GM21423 (cell line): ENCODE data around the gene KRT76.

ENCODE experiments used
- ATAC-seq: cut with Tn5 transposase; IDR thresholded peaks from one replicate; pipeline ENCODE4 v1.9.1; 2021; ENCODE audit warnings: mild to moderate bottlenecking, moderate library complexity; ENCODE audit not compliant: unreplicated experiment

The KRT76 gene

DNA sequence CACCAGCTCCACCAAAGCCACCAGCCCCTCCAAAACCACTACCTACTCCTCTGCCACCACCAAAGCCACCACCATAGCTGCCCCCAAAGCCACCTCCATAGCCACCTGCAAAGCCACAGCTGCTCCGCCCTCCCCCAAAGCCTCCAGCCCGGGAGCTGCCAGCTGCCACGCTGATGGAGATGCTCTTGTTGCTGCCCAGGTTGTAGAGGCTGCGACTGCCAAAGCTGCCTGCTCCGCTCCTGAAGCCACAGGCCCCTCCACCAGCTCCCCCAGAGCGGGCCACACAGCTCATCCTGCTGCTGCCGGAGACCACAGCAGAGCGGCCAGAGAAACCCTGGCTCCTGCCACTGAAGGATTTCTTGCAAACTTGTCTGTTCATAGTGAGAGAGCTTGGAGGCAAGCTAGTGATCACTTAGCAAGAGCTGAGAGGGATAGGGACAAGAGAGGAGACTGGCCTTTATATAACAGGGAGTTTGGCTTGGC is at the start of gene KRT76:
KRT76 (minus strand) TSS at position 433 of the 483 bp plus-strand sequence; CDS start at position 379, 54 bp downstream.
- no peak for ATAC-seq

- ATAC-seq: no peak
These were observed 48.8 kb upstream of the KRT76 start for GRCh38 chr12:52825961-52826360.

GRCh38 chr12:52824741-52825410 is 47.7 kb upstream of the KRT76 start:
- no peak for ATAC-seq

- no peak for ATAC-seq
These were observed 46.8 kb upstream of the KRT76 start for GRCh38 chr12:52823761-52824450.

- ATAC-seq: no peak
These were observed 45.8 kb upstream of the KRT76 start for GRCh38 chr12:52822771-52823510.

- no peak for ATAC-seq
These were observed 44.9 kb upstream of the KRT76 start for GRCh38 chr12:52821826-52822660.

GRCh38 chr12:52821071-52821730 is 44.1 kb upstream of the KRT76 start:
- no peak for ATAC-seq

- ATAC-seq: no peak
These were observed 43.4 kb upstream of the KRT76 start for GRCh38 chr12:52820521-52820920.

DNA sequence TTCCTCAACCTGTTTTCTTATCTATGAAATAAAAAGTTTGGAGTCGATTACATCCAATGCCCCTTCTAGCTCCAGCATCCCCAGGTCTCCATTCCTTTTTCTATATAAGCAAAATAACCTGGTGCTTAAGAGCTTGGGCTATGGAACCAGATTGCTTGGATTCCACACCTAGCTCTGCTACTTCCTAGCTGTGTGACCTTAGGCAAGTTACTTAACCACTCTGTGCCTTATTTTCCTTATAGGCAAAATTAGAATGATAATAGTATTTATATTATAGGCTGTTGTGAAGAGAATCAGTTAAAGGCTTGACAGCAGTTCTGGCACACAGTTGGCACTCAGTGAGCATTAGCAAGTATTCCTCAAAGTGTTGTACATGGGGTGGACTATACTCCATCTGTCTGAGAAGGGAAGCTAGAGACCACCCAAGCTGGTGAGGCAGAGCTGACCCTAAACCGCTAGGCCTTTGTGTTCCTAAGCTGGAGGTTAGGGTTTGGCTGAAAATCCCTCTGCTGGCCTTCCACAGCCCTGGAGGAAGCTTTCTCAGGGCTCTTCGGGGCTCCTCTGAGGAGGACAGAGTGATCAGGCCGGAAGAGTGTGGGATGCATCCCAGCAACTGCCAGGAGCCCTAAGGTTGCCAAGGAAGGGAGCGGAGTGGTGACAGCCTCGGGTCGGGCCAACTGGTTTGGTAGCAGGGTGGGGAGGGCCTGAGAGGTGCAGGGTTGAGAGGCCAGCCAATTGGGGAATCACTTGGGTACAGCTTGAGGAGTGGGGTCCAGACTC is 42.8 kb upstream of the KRT76 start:
- ATAC-seq: no peak

DNA sequence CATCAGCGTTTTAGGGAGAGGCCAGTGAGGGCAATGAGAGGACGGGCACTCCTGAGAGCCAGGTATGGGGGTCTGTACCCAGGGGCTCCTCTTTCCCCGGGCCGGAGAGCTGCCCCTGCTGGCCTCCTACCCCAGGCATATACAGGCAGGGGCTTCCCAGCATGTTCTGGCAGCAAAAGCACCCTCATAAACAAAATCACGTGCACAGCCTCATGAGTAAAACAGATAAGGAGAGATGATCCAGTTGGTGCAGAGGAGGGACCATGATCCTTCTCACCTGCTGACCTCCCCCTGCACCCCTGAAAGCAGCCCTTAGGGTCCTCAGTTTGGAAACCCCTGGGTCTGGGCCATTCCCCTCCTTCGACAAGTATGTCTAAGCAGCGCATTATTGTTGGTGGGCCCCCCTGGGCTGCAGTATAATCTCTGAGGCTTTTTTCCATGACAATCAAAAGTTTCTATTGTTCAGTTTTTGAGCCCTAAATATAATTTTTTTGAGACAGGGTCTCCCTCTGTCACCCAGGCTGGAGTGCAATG is 41.8 kb upstream of the KRT76 start:
- ATAC-seq: no peak

DNA sequence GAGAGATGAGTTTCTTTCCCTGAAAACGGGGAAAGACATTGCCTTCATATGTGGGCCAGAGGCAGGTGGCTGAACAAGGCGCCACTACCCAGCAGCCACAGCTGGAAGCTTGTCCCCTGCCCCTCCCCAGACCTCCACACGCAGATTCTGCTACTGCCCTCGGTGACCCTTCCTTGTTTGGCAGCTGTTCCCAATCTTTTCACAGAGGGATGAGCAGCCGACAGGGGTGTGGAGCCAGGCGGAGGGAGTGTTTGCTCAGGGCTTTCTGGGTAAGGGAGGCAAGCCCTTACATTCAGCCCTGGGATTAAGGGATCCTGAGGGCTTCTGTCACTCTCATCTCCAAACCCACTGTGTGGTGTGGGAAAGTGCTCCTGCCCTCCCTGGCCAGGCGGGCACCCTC is 41.2 kb upstream of the KRT76 start:
- ATAC-seq: no peak

GRCh38 chr12:52817699-52818238 is 40.6 kb upstream of the KRT76 start:
- ATAC-seq: no peak

DNA sequence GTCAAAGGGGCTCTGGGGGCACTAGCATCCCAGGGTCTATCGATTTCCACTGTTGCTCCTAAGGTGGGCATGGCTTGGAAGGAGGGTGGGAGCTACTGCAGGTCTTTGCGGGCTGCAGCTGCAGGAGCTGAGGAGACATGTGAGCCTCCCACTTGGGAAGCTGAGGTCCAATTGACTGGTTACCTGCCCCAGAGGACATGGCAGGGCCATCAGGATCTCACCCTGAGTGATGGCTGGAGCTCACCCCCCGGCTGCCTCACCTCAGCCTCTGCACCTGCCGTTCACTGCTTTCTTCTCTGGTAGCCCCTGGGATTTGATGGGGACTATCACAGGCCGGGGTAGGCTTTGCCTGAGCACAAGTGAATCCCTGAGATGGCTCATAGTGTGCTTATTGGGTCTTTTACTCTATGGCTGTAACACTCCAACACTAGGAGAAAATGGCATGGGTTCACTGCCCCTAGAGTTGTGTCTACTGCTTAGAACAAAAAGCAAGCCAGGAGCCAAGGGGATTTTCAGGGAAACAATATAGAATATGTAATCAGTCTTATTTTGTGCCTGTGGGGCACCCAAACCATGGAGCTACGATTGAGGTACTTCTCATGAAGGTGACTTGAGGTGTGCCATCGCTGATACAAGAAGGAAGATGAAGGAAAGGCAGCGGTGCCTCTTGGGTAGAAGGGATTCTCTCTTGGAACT is 40.0 kb upstream of the KRT76 start:
- ATAC-seq: no peak

DNA sequence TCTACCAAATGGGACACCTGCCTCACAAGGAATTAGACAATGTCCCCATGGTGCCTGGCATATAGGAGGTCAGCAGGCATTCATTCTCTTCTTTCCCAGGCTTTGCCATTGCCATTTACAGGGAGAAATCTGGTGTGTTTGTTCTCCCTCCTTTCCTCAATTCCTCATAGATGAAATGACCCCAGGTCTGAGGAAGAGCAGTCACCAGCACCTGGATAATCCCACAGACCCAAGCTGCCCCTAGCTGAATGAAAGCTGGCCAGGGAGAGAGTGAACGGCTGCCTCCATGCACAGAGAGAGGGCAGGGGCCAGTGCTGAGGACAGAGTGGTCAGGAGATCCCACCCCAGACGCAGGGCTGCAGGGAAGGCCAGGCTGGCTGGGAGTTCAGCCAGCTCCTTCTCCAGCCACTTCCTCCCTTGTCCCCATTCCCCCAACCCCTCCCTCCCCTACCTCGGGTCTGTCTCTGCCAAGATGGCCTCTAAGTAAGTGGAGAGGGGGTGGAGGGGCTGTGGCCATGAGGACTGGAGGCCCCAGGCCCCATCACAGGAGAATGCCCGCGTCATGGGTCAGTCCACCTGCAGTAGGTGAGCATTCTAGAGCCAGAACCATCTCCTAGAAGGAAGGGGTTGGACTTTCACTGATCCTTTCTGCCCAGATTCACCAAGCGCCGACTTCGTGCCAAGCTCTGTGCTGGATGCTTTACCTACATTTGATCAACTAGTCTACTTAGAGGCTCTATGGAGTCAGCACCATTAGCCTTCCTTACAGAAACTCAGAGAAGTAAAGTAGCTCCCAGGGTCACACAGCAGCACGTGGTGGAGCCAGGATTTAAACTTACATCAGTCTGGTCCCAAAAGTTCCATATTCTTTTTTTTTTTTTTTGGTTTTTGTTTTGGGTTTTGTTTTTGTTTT is 38.8 kb upstream of the KRT76 start:
- no peak for ATAC-seq

DNA sequence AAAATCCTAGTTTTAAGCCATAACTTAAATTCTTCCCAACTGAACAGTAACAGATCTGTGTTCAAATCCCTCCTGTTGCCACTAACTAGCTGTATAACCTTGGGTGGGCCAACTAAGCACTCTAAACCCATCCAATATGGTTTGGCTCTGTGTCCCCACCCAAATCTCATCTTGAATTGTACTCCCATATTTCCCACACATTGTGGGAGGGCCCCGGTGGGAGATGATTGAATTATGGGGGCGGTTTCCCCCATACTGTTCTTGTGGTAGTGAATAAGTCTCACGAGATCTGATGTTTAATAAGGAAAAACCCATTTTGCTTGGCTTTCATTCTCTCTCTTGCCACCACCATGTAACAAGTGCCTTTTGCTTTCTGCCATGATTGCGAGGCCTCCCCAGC is 38.0 kb upstream of the KRT76 start:
- no peak for ATAC-seq

- ATAC-seq: no peak
These were observed 37.6 kb upstream of the KRT76 start for GRCh38 chr12:52814710-52815155.
